Testis (tissue), 3 donors: ENCODE data around the gene STX11. TPM values are rescaled to one million over a fixed set of nuclear protein-coding genes. Genes with fewer than 3 reads are reported as not detected.

Experiments
- DNase-seq: peaks from one replicate; pipeline ENCODE4 v3.0.0-alpha.2; 2019
- H3K27ac ChIP-seq, 2 donors: fragments of 200-600 bp; sonication (generic); one replicate each; pipeline ENCODE4 v1.5.1; 2019
- H3K27me3 ChIP-seq: fragments of 200-600 bp; sonication (generic); one replicate; pipeline ENCODE4 v1.5.1; 2019
- H3K36me3 ChIP-seq: fragments of 200-600 bp; sonication (generic); one replicate; pipeline ENCODE4 v1.5.1; 2017; ENCODE audit warnings: low read depth; ENCODE audit errors: missing control alignments
- H3K4me1 ChIP-seq: fragments of 200-600 bp; sonication (generic); one replicate; pipeline ENCODE4 v1.5.1; 2019
- H3K4me3 ChIP-seq, 2 donors: fragments of 200-600 bp; sonication (generic); one replicate each; pipeline ENCODE4 v1.5.1; 2017 to 2019
- H3K9me3 ChIP-seq: fragments of 200-600 bp; sonication (generic); one replicate; pipeline ENCODE4 v1.5.1; 2017
- POLR2A ChIP-seq: fragments of 450-650 bp; IDR thresholded peaks from one replicate; pipeline ENCODE4 v1.6.1; 2017; ENCODE audit warnings: antibody characterized with exemption, mild to moderate bottlenecking, moderate library complexity
- WGBS, 2 donors: methylation state at CpG; one replicate each; pipeline ENCODE4 v1.1.5; 2018; 5-methylcytosine and 5-hydroxymethylcytosine counted together
- intact Hi-C: fragments of 100-400 bp; cut with DNase I; formaldehyde crosslinking; loops from one replicate; pipeline ENCODE4 v1.15.1; 2023; ENCODE audit warnings: low total_unique reads
- polyA plus RNA-seq: library from polyadenylated mRNA; stranded (reverse); fragments of 350-450 nt; fragmentation: Illumina TruSeq; extraction: RNeasy Lipid Tissue Mini Kit (QIAGEN cat#74804); gene quantifications from one replicate; pipeline ENCODE4 v1.2.3, GENCODE V29; 2014; ENCODE audit warnings: low read depth, low replicate concordance; ENCODE audit not compliant: insufficient read depth
- total RNA-seq, 2 donors: library from RNA; depleted of rRNA; stranded (reverse); fragments of >200 nt; gene quantifications; one replicate each; pipeline ENCODE4 v1.2.3, GENCODE V29; 2016
- TF ChIP-seq, protein P1 (sequence below), 3 experiments: fragments of 450-650 bp in 2 of 3; fragments of 200-600 bp in 1 of 3; sonication (generic) in 1 of 3; IDR thresholded peaks; one replicate each; pipeline ENCODE4 v1.5.1; 2016 to 2019; ENCODE audit warnings: antibody characterized with exemption in 3 of 3, mild to moderate bottlenecking in 2 of 3, moderate library complexity in 1 of 3

STX11 gene
- total and polyA plus RNA-seq, 3 donors from 2014 or later = 4.6 to 9.5 (median 6.1) TPM

DNA sequence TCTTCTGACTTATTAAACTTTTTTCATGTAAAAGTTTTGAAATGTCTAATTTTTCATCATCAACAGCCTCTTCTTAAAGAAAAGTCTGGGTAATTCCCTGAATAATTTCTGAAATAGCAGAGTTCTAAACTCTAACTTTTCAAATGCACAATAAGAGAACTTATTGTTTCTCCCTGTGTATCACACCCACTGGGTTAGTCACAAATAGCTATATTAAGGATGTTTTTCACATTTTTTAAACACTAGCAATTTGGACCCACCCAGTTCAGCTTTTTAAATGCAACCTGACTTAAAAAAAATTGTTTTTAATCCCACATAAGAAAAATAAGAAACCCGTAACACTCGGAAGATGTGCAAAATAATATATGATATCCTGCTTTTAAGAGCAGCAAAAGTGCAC is 73.4 kb downstream of the STX11 start:
- 79 to 85% methylated on average over 2 of the region's 2 CpGs for WGBS, 2 donors
- Histone ChIP-seq H3K27ac (no peak overlapping the region), H3K4me1 (no peaks in the 10 kb centered on the region), H3K9me3 (no peaks in the 10 kb centered on the region), H3K4me3 (no peak overlapping the region), H3K27me3 (no peaks in the 10 kb centered on the region), H3K36me3 (no peaks in the 10 kb centered on the region)
- no peak for TF ChIP-seq POLR2A
- TF ChIP-seq, protein P1, sequence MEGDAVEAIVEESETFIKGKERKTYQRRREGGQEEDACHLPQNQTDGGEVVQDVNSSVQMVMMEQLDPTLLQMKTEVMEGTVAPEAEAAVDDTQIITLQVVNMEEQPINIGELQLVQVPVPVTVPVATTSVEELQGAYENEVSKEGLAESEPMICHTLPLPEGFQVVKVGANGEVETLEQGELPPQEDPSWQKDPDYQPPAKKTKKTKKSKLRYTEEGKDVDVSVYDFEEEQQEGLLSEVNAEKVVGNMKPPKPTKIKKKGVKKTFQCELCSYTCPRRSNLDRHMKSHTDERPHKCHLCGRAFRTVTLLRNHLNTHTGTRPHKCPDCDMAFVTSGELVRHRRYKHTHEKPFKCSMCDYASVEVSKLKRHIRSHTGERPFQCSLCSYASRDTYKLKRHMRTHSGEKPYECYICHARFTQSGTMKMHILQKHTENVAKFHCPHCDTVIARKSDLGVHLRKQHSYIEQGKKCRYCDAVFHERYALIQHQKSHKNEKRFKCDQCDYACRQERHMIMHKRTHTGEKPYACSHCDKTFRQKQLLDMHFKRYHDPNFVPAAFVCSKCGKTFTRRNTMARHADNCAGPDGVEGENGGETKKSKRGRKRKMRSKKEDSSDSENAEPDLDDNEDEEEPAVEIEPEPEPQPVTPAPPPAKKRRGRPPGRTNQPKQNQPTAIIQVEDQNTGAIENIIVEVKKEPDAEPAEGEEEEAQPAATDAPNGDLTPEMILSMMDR (IDR thresholded peaks at IDR 0.05) = no peak
- intact Hi-C loops = no loop called here
- DNase-seq = no peak

GRCh38 chr6:144231721-144232120 is 81.4 kb downstream of the STX11 start:
- intact Hi-C loops = no loop called here
- Histone ChIP-seq H3K27me3 (no peaks in the 10 kb centered on the region), H3K9me3 (no peaks in the 10 kb centered on the region), H3K4me1 (no peaks in the 10 kb centered on the region), H3K36me3 (no peaks in the 10 kb centered on the region), H3K27ac (no peak overlapping the region), H3K4me3 (no peak overlapping the region)
- DNase-seq = no peak
- WGBS, 2 donors = 42 to 62% methylated on average over 3 of the region's 3 CpGs
- TF ChIP-seq POLR2A = no peak
- TF ChIP-seq, protein P1 (IDR thresholded peaks at IDR 0.05) = no peak

DNA sequence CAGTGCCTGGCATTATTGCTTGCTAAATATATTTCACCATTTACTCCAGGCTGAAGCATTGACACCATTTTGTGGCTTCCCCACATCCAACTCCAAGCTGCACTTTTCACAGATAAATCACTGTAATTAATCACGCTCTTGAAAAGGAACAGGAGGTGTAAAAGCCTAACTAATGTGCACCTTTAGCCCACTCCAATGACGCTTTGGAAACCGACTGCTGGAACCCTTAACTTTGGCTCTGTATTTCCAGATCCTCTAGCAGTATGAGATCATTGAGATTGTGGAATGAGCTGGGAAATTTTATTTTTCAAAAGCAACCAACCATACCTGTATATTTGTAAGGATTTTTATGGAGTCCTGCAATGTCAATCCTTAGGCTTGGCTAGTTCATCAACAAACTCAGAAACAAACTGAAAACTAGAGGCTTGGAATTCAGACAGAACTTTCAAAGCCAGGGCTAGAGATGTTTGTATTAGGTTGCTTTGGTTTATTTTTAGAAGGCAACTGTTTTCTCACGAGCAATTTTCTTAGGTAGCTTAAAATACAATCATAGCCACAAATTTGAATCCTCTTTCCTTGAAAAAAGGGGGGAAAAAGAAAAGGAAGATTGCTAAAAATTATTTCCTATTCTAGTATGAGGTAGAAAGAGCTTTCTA is 82.0 kb downstream of the STX11 start:
- intact Hi-C loops = no loop called here
- no peaks in the 10 kb centered on the region for H3K9me3 ChIP-seq
- TF ChIP-seq, protein P1 (IDR thresholded peaks at IDR 0.05) = no peak
- TF ChIP-seq POLR2A = no peak
- no peaks in the 10 kb centered on the region for H3K27me3 ChIP-seq
- DNase-seq = no peak
- no peaks in the 10 kb centered on the region for H3K4me1 ChIP-seq
- 60 to 66% methylated on average over 4 of the region's 4 CpGs for WGBS, 2 donors
- no peak overlapping the region for H3K27ac ChIP-seq
- H3K4me3 ChIP-seq = no peak overlapping the region
- H3K36me3 ChIP-seq = no peaks in the 10 kb centered on the region

GRCh38 chr6:144232832-144233230 is 82.5 kb downstream of the STX11 start:
- H3K4me3 ChIP-seq = no peak overlapping the region

More at GRCh38 chr6:144232832-144233230, 82.5 kb downstream of the STX11 start:
- Histone ChIP-seq H3K36me3 (no peaks in the 10 kb centered on the region), H3K27ac (no peak overlapping the region), H3K4me1 (no peaks in the 10 kb centered on the region), H3K9me3 (no peaks in the 10 kb centered on the region), H3K27me3 (no peaks in the 10 kb centered on the region)
- TF ChIP-seq POLR2A = no peak
- TF ChIP-seq, protein P1 (IDR thresholded peaks at IDR 0.05) = no peak
- intact Hi-C loops = no loop called here
- DNase-seq = no peak
- WGBS, 2 donors = 51 to 59% methylated on average over 2 of the region's 2 CpGs
